Measurements from ENCODE around the gene FAM32A.

- TF ChIP-seq ZFX (IDR thresholded peaks at IDR 0.05) (no peak), CTCF (conservative IDR thresholded peaks at IDR 0.05) (no peak)
Measured at GRCh38 chr19:16193466-16193865, 8.3 kb downstream of the FAM32A start.
